Peyer's patch (tissue), 4 donors: ENCODE results near the gene UGT1A8.
A peak's percentile ranks its signal among the peaks of the same experiment; 100 is the strongest.

Experiments used
- CTCF ChIP-seq, 6 experiments: fragments of 450-650 bp in 4 of 6; fragments of 200-600 bp in 2 of 6; sonication (generic) in 1 of 6; IDR thresholded peaks; one replicate each; pipeline ENCODE4 v1.5.1; 2017 to 2019; ENCODE audit warnings: antibody characterized with exemption in 6 of 6, mild to moderate bottlenecking in 3 of 6, moderate library complexity in 1 of 6
- POLR2A ChIP-seq, 2 donors: fragments of 450-650 bp; IDR thresholded peaks; one replicate each; pipeline ENCODE4 v1.5.1; 2017; ENCODE audit warnings: antibody characterized with exemption in 2 of 2, mild to moderate bottlenecking in 2 of 2, moderate library complexity in 2 of 2

GRCh38 chr2:233712611-233713261 is 95.3 kb downstream of the UGT1A8 start, which contains the start of gene UGT1A5:
- TF ChIP-seq POLR2A (IDR thresholded peaks at IDR 0.05), result peak; percentile 26 to 27
- no peak for TF ChIP-seq CTCF (IDR thresholded peaks at IDR 0.05)
